HL-60 (cell line): Measurements from ENCODE around the gene VSIG1.

ENCODE experiments used
- DNase-seq, 2 experiments: peaks; one replicate each; pipeline ENCODE4 v3.0.0-alpha.2; 2010 to 2020; ENCODE audit warnings: low read depth in 1 of 2, low spot score in 1 of 2
- H3K27ac ChIP-seq: fragments of 250-450 bp; sonication (Bioruptor Pico); replicated peaks from 2 replicates; pipeline ENCODE4 v1.5.1; 2020; ENCODE audit warnings: mild to moderate bottlenecking, moderate library complexity
- H3K27me3 ChIP-seq: fragments of 250-450 bp; sonication (Bioruptor Pico); 2 replicates; pipeline ENCODE4 v1.5.1; 2021; ENCODE audit warnings: mild to moderate bottlenecking, moderate library complexity; ENCODE audit not compliant: insufficient read depth, poor library complexity, severe bottlenecking
- H3K4me3 ChIP-seq: replicated peaks from 2 replicates; pipeline ENCODE4 v1.5.1; 2011; ENCODE audit warnings: mild to moderate bottlenecking, control low read depth, low read length; ENCODE audit not compliant: insufficient read depth
- GABPA ChIP-seq: IDR thresholded peaks from 2 replicates; pipeline ENCODE4 v1.6.1; 2012; ENCODE audit warnings: low read depth
- POLR2AphosphoS5 ChIP-seq: IDR thresholded peaks from 2 replicates; pipeline ENCODE4 v1.6.1; 2012; ENCODE audit warnings: low read depth
- SPI1 ChIP-seq: IDR thresholded peaks from 2 replicates; pipeline ENCODE4 v1.6.1; 2012; ENCODE audit warnings: low read depth, mild to moderate bottlenecking, borderline replicate concordance
- TF ChIP-seq, protein P1 (sequence below): IDR thresholded peaks from 2 replicates; pipeline ENCODE4 v1.6.1; 2012; ENCODE audit warnings: low read depth; ENCODE audit not compliant: insufficient replicate concordance
- TF ChIP-seq, protein P2 (sequence below): IDR thresholded peaks from one replicate; pipeline ENCODE4 v1.5.1; 2011; ENCODE audit warnings: low read length, control low read depth, inconsistent platforms; ENCODE audit not compliant: insufficient read depth

Gene VSIG1

DNA sequence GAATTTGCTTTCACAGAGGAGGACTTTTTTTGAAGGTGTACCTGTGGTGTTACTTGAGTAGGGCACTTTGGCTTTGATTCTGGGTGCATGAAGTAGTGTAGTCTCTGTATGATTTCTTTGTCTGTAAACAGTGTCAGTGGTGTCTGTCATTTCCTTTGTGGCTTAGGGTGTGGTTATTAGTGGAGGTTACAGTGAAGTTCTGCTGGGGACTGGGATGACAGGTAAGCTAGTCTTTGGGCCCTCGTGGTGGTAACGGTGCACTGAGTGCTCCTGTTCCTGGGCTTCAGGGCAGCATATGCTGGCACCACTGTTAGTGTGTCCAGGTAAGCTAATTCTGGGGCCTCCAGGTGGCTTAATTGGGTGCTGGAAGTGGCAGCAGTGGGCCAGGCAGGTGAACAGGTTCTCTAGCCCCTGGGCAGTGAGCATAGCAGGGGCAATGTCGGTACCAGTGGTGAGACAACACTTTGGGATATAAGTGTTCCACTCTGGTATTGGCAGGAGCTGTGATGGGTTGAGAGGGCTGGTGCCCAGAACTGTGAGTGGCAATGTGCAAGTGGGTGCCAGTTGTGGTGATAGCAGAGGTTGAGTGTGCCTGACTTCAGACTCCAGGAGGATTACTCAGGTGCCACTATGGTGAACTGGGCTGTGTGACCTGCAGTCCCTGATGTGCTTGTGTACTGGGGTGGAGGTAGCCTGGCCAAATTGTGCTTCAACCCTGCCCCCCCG lies 26.0 kb upstream of the VSIG1 start:
- no peak for DNase-seq
- Histone ChIP-seq H3K4me3 (no peak overlapping the region), H3K27ac (no peak overlapping the region), H3K27me3 (no peaks in the 10 kb centered on the region)
- no peak for TF ChIP-seq POLR2AphosphoS5

DNA sequence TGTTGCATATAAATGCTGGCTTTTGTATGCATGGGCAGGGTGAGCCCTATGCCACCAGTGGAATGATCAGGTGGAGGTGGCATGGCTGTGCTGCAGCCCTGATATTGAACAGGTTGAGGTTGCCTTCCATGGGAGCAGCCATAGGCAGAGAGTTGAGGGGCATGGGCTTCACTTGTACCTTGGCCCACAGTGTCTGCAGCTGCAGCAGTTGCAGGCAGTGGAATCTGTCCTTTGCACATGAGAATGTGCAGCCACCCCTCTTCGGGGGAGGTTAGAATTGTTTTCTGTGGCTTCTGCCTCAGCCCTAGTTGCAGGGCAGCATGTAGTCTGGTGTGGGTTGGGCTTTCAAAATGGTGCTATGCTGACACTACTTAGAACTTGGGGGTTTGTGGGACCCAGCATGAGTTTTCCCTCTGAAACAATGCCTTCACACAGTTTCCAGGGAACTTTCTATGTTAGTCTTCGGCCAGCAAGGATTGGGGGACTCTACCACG lies 25.4 kb upstream of the VSIG1 start:
- TF ChIP-seq, protein P1, sequence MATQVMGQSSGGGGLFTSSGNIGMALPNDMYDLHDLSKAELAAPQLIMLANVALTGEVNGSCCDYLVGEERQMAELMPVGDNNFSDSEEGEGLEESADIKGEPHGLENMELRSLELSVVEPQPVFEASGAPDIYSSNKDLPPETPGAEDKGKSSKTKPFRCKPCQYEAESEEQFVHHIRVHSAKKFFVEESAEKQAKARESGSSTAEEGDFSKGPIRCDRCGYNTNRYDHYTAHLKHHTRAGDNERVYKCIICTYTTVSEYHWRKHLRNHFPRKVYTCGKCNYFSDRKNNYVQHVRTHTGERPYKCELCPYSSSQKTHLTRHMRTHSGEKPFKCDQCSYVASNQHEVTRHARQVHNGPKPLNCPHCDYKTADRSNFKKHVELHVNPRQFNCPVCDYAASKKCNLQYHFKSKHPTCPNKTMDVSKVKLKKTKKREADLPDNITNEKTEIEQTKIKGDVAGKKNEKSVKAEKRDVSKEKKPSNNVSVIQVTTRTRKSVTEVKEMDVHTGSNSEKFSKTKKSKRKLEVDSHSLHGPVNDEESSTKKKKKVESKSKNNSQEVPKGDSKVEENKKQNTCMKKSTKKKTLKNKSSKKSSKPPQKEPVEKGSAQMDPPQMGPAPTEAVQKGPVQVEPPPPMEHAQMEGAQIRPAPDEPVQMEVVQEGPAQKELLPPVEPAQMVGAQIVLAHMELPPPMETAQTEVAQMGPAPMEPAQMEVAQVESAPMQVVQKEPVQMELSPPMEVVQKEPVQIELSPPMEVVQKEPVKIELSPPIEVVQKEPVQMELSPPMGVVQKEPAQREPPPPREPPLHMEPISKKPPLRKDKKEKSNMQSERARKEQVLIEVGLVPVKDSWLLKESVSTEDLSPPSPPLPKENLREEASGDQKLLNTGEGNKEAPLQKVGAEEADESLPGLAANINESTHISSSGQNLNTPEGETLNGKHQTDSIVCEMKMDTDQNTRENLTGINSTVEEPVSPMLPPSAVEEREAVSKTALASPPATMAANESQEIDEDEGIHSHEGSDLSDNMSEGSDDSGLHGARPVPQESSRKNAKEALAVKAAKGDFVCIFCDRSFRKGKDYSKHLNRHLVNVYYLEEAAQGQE = no peak
- TF ChIP-seq GABPA (no peak), SPI1 (no peak)
- H3K27ac ChIP-seq = no peak overlapping the region
- H3K4me3 ChIP-seq = no peak overlapping the region
- no peaks in the 10 kb centered on the region for H3K27me3 ChIP-seq
- no peak for DNase-seq

DNA sequence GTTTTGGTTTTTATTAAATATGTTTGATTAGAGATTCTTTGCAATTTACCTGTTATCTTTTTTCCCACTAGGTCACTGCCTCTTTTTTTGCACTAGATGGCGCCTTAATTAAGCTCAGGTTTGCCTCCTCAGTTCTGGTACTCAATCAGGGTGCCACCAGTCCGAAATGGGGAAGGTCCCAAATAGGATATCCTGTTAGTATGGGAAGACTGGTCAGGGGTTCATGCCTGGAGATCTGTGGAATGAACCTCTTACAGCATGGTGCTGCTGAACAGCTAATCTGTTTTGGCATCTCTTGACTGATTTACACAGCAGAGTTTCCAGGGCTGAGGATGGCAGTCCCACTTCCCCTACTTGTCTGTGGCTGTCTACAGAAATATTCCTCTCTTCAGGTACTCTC lies 24.2 kb upstream of the VSIG1 start:
- TF ChIP-seq SPI1 (no peak), GABPA (no peak), POLR2AphosphoS5 (no peak)
- TF ChIP-seq, protein P1 = no peak
- TF ChIP-seq, protein P2, sequence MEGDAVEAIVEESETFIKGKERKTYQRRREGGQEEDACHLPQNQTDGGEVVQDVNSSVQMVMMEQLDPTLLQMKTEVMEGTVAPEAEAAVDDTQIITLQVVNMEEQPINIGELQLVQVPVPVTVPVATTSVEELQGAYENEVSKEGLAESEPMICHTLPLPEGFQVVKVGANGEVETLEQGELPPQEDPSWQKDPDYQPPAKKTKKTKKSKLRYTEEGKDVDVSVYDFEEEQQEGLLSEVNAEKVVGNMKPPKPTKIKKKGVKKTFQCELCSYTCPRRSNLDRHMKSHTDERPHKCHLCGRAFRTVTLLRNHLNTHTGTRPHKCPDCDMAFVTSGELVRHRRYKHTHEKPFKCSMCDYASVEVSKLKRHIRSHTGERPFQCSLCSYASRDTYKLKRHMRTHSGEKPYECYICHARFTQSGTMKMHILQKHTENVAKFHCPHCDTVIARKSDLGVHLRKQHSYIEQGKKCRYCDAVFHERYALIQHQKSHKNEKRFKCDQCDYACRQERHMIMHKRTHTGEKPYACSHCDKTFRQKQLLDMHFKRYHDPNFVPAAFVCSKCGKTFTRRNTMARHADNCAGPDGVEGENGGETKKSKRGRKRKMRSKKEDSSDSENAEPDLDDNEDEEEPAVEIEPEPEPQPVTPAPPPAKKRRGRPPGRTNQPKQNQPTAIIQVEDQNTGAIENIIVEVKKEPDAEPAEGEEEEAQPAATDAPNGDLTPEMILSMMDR = no peak
- Histone ChIP-seq H3K27ac (no peak overlapping the region), H3K4me3 (no peak overlapping the region), H3K27me3 (no peaks in the 10 kb centered on the region)
- no peak for DNase-seq

DNA sequence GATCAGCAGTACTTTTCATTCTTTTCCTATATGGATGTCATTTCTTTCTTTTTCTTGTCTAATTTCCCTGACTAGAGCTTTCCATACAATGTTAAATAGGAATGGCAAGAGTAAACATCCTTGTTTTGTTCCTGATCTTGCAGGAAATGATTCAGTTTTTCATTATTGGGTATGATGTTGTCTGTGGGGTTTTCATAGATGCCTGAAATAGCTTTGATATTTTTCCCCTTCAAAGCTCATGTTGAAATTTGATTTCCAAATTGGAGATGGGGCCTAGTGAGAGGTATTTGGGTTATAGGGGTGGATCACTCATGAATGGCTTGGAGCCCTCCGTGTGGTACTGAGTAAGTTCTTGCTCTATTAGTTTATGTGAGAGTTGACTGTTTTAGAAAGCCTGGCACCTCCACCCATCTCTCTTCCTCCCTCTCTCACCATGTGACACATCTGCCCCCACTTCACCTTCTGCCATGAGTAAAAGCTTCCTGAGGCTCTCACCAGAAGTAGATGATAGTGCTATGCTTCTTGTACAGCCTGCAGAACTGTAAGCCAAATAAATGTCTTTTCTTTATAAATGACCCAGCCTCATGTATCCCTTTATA lies 22.3 kb upstream of the VSIG1 start:
- no peak overlapping the region for H3K4me3 ChIP-seq
- H3K27me3 ChIP-seq = no peaks in the 10 kb centered on the region
- DNase-seq = no peak
- TF ChIP-seq SPI1 (no peak), POLR2AphosphoS5 (no peak), GABPA (no peak)
- TF ChIP-seq, protein P2 = no peak
- TF ChIP-seq, protein P1 = no peak
- H3K27ac ChIP-seq = no peak overlapping the region
